Stimulated activated naive CD8-positive, alpha-beta T cell treated with anti-CD3 and anti-CD28 coated beads, Interleukin-15, Interleukin-2, amounts not matched to agents 100 ng/mL and 50 ng/mL, for 24 hours (primary cell): ENCODE data around the gene CCDC127.
A peak's percentile ranks its signal among the peaks of the same experiment; 100 is the strongest.
"Not testable (repeated sequence)": the region's sequence is repeated elsewhere in the genome, so short reads cannot be mapped to it uniquely, and the experiment has no call there.

Experiments
- H3K27ac Mint-ChIP-seq: one replicate; pipeline ENCODE4 v1.8.0; 2021; ENCODE audit warnings: mild to moderate bottlenecking, mixed read lengths
- H3K27me3 Mint-ChIP-seq: one replicate; pipeline ENCODE4 v1.8.0; 2021; ENCODE audit warnings: mixed read lengths
- H3K36me3 Mint-ChIP-seq: one replicate; pipeline ENCODE4 v1.8.0; 2021; ENCODE audit warnings: low read depth, mixed read lengths
- H3K4me1 Mint-ChIP-seq: one replicate; pipeline ENCODE4 v1.8.0; 2021; ENCODE audit warnings: low read depth, mixed read lengths
- H3K4me3 Mint-ChIP-seq: one replicate; pipeline ENCODE4 v1.8.0; 2021; ENCODE audit warnings: mild to moderate bottlenecking, mixed read lengths
- H3K9me3 Mint-ChIP-seq: one replicate; pipeline ENCODE4 v1.8.0; 2021; ENCODE audit warnings: mixed read lengths

Gene CCDC127

GRCh38 chr5:219991-220390 lies 2.0 kb upstream of the CCDC127 start:
- peak overlapping the region; percentile 82 for H3K27ac Mint-ChIP-seq
- H3K4me1 Mint-ChIP-seq: peaks cover 63% of the 10 kb centered on the region
- H3K36me3 Mint-ChIP-seq: peaks cover 36% of the 10 kb centered on the region
- no peaks in the 10 kb centered on the region for H3K27me3 Mint-ChIP-seq
- no peaks in the 10 kb centered on the region for H3K9me3 Mint-ChIP-seq
- peak overlapping the region; percentile 93 for H3K4me3 Mint-ChIP-seq

DNA sequence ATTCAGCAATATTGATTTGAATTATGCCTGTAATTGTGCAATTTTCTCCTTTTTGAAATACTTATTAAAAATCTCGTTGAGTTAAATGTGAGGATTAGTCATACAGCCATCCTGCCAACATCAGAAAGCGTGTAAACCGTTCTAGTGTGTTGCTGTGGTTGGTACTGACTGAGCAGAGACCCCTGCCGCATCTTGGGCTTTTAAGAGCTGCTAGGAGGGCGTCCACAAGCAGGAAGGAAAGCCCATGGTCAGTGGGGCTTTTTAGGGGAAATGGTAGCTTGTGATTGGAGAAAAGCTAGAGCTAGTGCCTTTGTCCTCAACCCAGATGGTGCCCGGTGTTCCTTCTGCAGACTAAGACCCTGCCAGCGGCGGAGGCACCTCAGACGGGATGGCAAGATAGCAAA lies 1.5 kb upstream of the CCDC127 start:
- Mint-ChIP-seq H3K4me1 (peaks cover 68% of the 10 kb centered on the region), H3K9me3 (no peaks in the 10 kb centered on the region), H3K27ac (peak overlapping the region; percentile 82), H3K36me3 (peaks cover 33% of the 10 kb centered on the region), H3K27me3 (no peaks in the 10 kb centered on the region), H3K4me3 (peak overlapping the region; percentile 93)

DNA sequence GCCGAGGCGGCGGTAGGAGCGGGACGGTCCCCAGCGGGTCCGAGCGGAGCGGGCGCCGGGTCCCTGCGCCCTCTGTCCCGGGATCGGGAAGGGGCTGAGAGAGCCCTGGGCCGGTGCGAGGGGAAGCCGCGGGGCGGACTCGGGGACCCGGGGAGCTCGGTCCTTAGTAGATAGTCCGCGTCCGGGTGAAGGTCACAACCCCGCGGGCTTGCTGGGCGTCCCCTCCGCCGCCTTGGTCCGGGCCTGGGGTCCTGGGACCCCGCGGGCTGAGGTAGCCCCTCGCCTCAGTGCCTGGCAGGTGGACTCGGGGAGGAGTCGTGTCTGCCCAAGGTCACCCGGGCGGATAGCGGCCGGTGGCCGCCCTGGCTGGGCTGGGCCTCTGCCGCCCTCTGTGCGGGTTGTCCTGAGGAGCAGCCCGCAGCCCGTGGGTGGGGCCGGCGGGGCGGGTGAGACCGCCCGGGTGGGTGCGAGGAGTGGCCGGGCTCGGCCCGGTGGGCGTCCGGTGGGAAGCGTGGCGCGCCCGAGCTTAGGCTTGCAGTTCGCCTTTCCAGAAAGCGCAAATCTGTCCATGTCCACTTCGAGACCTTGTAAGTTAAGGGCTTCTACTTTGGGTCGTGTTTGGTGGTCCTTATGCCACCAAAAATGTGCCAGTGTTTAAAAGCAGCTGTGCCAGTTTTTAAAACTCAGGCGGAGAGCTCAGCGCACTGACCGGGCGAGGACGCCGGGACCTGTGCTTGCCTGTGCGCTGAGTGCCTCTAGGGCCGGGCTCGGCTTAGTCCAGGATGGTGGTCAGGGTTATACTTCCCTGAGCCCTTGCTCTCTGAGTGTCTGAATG lies 721 bp upstream of the CCDC127 start:
- H3K27ac Mint-ChIP-seq: peak overlapping the region; percentile 82
- peak overlapping the region; percentile 93 for H3K4me3 Mint-ChIP-seq
- H3K9me3 Mint-ChIP-seq: no peaks in the 10 kb centered on the region
- peaks cover 39% of the 10 kb centered on the region for H3K36me3 Mint-ChIP-seq
- peaks cover 72% of the 10 kb centered on the region for H3K4me1 Mint-ChIP-seq
- no peaks in the 10 kb centered on the region for H3K27me3 Mint-ChIP-seq

DNA sequence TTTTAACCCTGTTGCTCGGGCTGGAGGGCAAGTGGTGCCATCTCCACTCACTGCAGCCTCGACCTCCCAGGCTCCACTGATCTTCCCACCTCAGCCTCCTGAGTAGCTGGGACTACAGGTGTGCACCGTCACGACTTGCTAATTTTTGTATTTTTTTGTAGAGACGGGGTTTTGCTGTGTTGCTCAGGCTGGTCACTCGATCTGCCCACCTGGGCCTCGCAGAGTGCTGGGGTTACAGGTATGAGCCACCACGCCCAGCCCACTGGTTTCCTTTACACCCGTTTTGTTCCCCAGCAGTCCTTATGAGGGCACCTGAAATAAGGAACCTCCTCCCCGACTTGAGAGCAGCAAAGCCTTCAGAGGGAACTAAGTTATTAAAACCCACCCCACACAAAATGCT lies 1.9 kb downstream of the CCDC127 start:
- Mint-ChIP-seq H3K36me3 (peaks cover 26% of the 10 kb centered on the region), H3K4me1 (peaks cover 49% of the 10 kb centered on the region), H3K4me3 (peak overlapping the region; percentile 75), H3K27ac (peak overlapping the region; percentile 96)
- not testable (repeated sequence) for H3K27me3 Mint-ChIP-seq, H3K9me3 Mint-ChIP-seq

DNA sequence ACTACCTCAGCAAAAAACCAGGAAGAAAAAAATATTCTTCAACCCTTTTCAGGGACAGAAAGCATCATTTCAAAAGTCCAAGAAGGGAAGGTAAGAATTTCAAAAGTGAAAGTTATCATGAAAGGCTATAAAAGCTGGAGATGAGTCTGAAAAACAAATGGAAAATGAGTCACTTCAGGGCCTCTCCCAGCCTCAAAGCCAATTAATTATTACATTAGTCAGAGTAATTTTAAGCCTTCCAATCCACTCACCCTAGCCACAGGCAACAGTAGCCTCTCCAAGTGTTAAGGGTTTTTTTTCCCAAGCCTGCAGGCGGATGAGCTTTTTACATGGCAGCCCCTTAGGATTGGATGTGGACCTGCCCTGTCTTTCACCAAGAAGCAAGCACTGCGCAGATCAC lies 2.7 kb downstream of the CCDC127 start:
- Mint-ChIP-seq H3K4me3 (peak overlapping the region; percentile 75), H3K4me1 (peaks cover 44% of the 10 kb centered on the region), H3K36me3 (peaks cover 23% of the 10 kb centered on the region), H3K27ac (peak overlapping the region; percentile 96)
- H3K27me3 Mint-ChIP-seq, H3K9me3 Mint-ChIP-seq: not testable (repeated sequence)

DNA sequence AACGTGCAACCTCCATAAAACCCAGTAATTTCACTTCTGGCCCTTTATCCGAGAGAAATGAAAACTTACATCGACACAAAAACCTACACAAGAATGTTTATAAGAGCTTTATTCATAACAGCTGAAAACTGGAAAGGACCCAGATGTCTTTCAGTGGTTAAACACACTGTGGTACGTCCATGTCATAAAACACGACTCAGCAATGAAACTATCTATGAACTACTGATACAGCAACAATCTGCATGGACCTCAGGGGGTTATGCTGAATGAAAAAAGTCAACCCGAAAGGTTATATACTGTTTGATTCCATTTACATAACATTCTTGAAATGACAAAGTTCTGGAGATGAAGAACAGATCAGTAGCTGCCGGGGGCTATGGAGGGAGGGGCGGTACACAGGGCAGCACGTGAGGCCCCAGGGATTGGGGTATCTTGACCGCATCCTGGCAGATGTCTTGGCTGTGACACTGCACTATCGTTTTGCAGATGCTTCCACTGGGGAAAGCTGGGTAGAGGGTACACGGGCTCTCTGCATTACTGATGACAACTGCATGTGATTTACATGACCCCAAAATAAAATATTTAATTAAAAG lies 4.1 kb downstream of the CCDC127 start:
- H3K36me3 Mint-ChIP-seq: peaks cover 20% of the 10 kb centered on the region
- H3K27me3 Mint-ChIP-seq: no peaks in the 10 kb centered on the region
- no peaks in the 10 kb centered on the region for H3K9me3 Mint-ChIP-seq
- H3K4me3 Mint-ChIP-seq: peak overlapping the region; percentile 28
- H3K27ac Mint-ChIP-seq: peak overlapping the region; percentile 96
- H3K4me1 Mint-ChIP-seq: peaks cover 44% of the 10 kb centered on the region

GRCh38 chr5:208449-209114 lies 9.4 kb downstream of the CCDC127 start:
- Mint-ChIP-seq H3K4me1 (peaks cover 16% of the 10 kb centered on the region), H3K9me3 (no peaks in the 10 kb centered on the region), H3K4me3 (no peak overlapping the region), H3K27me3 (no peaks in the 10 kb centered on the region), H3K27ac (no peak overlapping the region), H3K36me3 (peaks cover 36% of the 10 kb centered on the region)

- H3K4me1 Mint-ChIP-seq: peaks cover 14% of the 10 kb centered on the region
- H3K36me3 Mint-ChIP-seq: peaks cover 38% of the 10 kb centered on the region
- no peaks in the 10 kb centered on the region for H3K27me3 Mint-ChIP-seq
- no peak overlapping the region for H3K27ac Mint-ChIP-seq
- no peaks in the 10 kb centered on the region for H3K9me3 Mint-ChIP-seq
- H3K4me3 Mint-ChIP-seq: no peak overlapping the region
These were observed 10.4 kb downstream of the CCDC127 start for GRCh38 chr5:207599-207998.

- Mint-ChIP-seq H3K4me3 (no peak overlapping the region), H3K27me3 (no peaks in the 10 kb centered on the region), H3K9me3 (no peaks in the 10 kb centered on the region), H3K4me1 (peaks cover 14% of the 10 kb centered on the region), H3K36me3 (peaks cover 38% of the 10 kb centered on the region), H3K27ac (peak overlapping the region; percentile 34)
These were observed 10.9 kb downstream of the CCDC127 start for GRCh38 chr5:206927-207536.

DNA sequence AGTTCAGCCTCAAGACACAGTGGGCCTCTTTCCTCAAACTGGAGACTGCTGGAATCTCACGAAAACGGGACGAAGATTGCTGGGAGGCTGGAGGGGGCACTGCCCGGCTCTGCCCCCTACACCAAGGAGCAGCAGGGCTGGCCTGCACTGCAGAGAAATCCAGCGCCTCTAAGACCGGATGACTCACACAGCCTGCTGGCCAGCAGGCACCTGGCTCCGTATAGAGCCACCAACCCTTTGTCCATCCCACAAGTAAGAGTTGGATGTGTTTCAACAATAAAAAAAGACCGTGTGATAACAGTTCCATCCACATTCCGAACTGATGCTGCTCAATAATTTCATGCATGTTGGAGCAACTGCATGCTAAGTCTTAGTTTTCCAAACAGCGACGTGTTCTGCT lies 11.5 kb downstream of the CCDC127 start:
- H3K9me3 Mint-ChIP-seq: no peaks in the 10 kb centered on the region
- peaks cover 15% of the 10 kb centered on the region for H3K4me1 Mint-ChIP-seq
- peaks cover 38% of the 10 kb centered on the region for H3K36me3 Mint-ChIP-seq
- no peak overlapping the region for H3K27ac Mint-ChIP-seq
- H3K4me3 Mint-ChIP-seq: no peak overlapping the region
- H3K27me3 Mint-ChIP-seq: no peaks in the 10 kb centered on the region

DNA sequence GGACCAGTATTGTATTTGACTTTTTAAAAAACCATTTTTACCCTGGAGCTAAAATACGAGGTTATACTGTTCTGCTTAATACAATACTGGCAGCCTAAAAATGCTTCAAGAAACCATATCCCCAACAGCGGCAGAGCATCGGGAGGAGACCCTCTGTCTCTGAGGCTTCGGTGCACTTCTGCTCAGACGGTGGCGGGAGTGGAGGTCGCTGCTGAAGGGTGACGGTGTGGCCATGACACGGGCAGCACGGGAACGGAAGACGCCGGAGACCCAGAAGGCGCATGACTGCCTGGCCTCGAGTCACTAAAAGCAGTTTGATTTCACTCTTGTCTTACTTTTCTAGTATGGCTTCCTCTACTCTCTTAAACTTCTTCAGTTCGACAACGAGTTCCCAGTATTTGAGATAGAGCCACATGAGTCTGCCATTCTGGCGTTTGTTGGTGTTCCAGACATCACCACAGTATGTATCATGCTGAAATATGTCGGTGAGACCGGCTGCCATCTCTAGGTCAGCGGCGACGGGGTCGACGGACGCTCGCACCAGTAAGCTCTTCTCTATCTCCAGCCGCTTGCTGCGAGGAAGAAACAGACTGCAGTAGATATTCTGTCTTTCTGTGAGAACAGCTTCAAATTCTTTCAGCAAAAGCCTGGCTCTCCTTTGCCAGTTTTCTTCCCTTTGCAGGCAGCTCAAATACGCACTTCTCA lies 12.8 kb downstream of the CCDC127 start:
- Mint-ChIP-seq H3K4me1 (peaks cover 16% of the 10 kb centered on the region), H3K4me3 (no peak overlapping the region), H3K36me3 (peaks cover 38% of the 10 kb centered on the region), H3K27ac (no peak overlapping the region), H3K9me3 (no peaks in the 10 kb centered on the region), H3K27me3 (no peaks in the 10 kb centered on the region)

- Mint-ChIP-seq H3K4me3 (no peak overlapping the region), H3K27me3 (no peaks in the 10 kb centered on the region), H3K36me3 (peaks cover 38% of the 10 kb centered on the region), H3K9me3 (no peaks in the 10 kb centered on the region), H3K4me1 (peaks cover 9% of the 10 kb centered on the region), H3K27ac (no peak overlapping the region)
These were observed 13.5 kb downstream of the CCDC127 start for GRCh38 chr5:204462-204861.

DNA sequence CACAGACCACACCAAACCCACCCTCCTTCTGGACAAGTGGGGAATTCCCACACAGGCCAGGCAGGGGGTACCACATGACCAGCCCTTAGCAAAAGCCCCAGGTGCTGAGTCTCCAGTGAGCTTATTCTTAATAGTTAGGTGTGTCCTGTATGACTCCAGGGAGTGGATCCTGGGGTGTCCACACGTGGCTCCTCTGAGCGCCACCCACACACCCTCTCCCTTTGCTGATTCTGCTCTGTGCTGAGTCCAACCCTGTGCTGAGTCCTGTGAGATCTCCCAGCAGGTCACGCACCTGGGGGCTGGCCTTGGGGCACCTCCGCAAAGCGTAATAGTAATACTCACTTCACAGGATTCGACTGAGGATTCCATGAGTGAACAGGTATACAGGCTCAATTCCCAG lies 14.0 kb downstream of the CCDC127 start:
- Mint-ChIP-seq H3K9me3 (no peaks in the 10 kb centered on the region), H3K27ac (no peak overlapping the region), H3K4me3 (no peak overlapping the region), H3K36me3 (peaks cover 38% of the 10 kb centered on the region), H3K27me3 (no peaks in the 10 kb centered on the region), H3K4me1 (peaks cover 8% of the 10 kb centered on the region)

DNA sequence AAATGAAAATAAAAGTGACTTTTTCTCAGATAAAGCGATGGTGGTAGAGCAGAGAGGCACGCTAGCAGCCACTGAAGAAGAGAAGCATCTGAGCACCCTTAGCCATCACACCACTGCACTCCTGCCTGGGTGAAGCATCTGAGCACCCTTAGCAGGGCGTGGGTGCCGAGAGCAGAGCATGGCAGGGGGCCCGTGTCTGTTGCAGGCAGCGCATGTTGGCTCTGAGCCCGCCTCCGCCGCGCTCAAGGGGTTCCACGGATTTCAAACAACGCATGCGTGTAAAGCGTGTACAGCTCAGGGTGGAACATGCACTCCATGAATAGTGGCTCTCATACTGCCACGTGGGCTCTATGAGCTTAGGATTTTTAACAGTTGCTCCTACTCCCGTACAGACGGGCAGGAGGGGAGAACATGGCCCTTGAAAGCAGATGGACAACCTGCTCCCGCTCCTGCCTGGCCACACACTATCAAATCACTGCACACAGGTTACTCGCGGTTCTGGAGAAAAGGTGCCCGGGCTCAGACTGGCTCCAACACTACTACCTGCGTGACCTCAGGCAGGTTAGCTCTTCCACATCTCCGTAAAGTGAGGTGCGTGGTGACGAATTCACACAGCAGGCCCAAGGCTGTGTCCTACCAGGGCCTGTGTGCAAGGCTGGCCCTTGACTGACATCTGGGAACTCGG lies 14.6 kb downstream of the CCDC127 start:
- Mint-ChIP-seq H3K4me3 (no peak overlapping the region), H3K36me3 (peaks cover 38% of the 10 kb centered on the region), H3K9me3 (no peaks in the 10 kb centered on the region), H3K27ac (no peak overlapping the region), H3K4me1 (peaks cover 8% of the 10 kb centered on the region), H3K27me3 (no peaks in the 10 kb centered on the region)
